HepG2 (cell line): Measurements from ENCODE around the gene HARBI1. TPM values are rescaled to one million over a fixed set of nuclear protein-coding genes. Genes with fewer than 3 reads are reported as not detected.
A peak's percentile ranks its signal among the peaks of the same experiment; 100 is the strongest.

Source experiments
- ARID5B ChIP-seq: IDR thresholded peaks from 2 replicates; pipeline ENCODE4 v1.4.0; 2020; ENCODE audit warnings: mild to moderate bottlenecking, missing genetic modification reagents
- CREB1 ChIP-seq, 2 experiments: fragments of 450-650 bp in 1 of 2; IDR thresholded peaks; 2 replicates each; pipeline ENCODE4 v1.6.1; 2016 to 2017; ENCODE audit warnings: control low read depth in 1 of 2, mild to moderate bottlenecking in 1 of 2, missing compliant biosample characterization in 1 of 2, missing genetic modification characterization in 1 of 2
- HDAC2 ChIP-seq: sonication (generic); formaldehyde crosslinking; IDR thresholded peaks from 2 replicates; pipeline ENCODE4 v1.4.0; 2020; ENCODE audit warnings: missing genetic modification reagents
- PHF8 ChIP-seq: sonication (generic); formaldehyde crosslinking; IDR thresholded peaks from 2 replicates; pipeline ENCODE4 v1.5.0; 2020; ENCODE audit warnings: missing genetic modification reagents
- RCOR2 ChIP-seq: IDR thresholded peaks from 2 replicates; pipeline ENCODE4 v1.6.1; 2016; ENCODE audit warnings: missing biosample characterization, missing genetic modification reagents
- ZBTB25 ChIP-seq: IDR thresholded peaks from 2 replicates; pipeline ENCODE4 v1.6.1; 2018; ENCODE audit warnings: missing genetic modification reagents
- ZNF276 ChIP-seq: sonication (generic); formaldehyde crosslinking; IDR thresholded peaks from 2 replicates; pipeline ENCODE4 v1.4.0; 2020; ENCODE audit warnings: mild to moderate bottlenecking, low read depth, missing genetic modification reagents
- ZNF280D ChIP-seq: sonication (generic); formaldehyde crosslinking; IDR thresholded peaks from 2 replicates; pipeline ENCODE4 v1.5.1; 2020; ENCODE audit warnings: mild to moderate bottlenecking, missing genetic modification reagents
- ZNF33A ChIP-seq: sonication (generic); formaldehyde crosslinking; IDR thresholded peaks from 2 replicates; pipeline ENCODE4 v1.5.1; 2020; ENCODE audit warnings: missing genetic modification reagents, mild to moderate bottlenecking, moderate library complexity, borderline replicate concordance
- polyA plus RNA-seq, 8 experiments: library from polyadenylated mRNA; depleted of rRNA in 3 of 8; stranded (reverse) in 7 of 8; unstranded in 1 of 8; fragments of >200 nt; fragmentation: Illumina TruSeq in 4 of 8; extraction: Trizol in 4 of 8; gene quantifications; 2 replicates each; pipeline versions ENCODE4 v1.2.1 to v1.2.3, GENCODE V29; 2011 to 2016; ENCODE audit warnings: low read depth in 4 of 8, missing spikeins in 1 of 8, mixed read lengths in 1 of 8; ENCODE audit not compliant: insufficient read depth in 1 of 8
- total RNA-seq, 5 experiments: library from RNA; depleted of rRNA; stranded (reverse); fragments of >200 nt; fragmentation: Illumina TruSeq; extraction: Trizol; gene quantifications; 2 replicates each; pipeline ENCODE4 v1.2.3, GENCODE V29; 2016; ENCODE audit warnings: low read depth in 1 of 5

HARBI1 gene
- total and polyA plus RNA-seq, 2 of the 13 experiments (the other 11 are each of a cell fraction or from before 2014, with no cell fraction given), result 2.5 to 4.8 TPM

- no peak for TF ChIP-seq ARID5B (CRISPR knock-in tag)
- no peak for TF ChIP-seq ZNF276 (CRISPR knock-in tag)
- no peak for TF ChIP-seq ZNF33A (CRISPR knock-in tag)
- peak; percentile 2; the same call in 1 of the 2 replicates for TF ChIP-seq ZBTB25 (CRISPR knock-in tag)
- 0 out of 2 replicates have a peak, but pooled peaks have one; percentile 34 for TF ChIP-seq RCOR2 (CRISPR knock-in tag)
- 0 out of 2 replicates have a peak, but pooled peaks have one; percentile 13 for TF ChIP-seq PHF8
- TF ChIP-seq ZNF280D (CRISPR knock-in tag), result 0 out of 2 replicates have a peak, but pooled peaks have one; percentile 22
- no peak for TF ChIP-seq CREB1 (IDR thresholded peaks at IDR 0.05)
- TF ChIP-seq CREB1 (CRISPR knock-in tag; IDR thresholded peaks at IDR 0.05), result no peak
- 0 out of 2 replicates have a peak, but pooled peaks have one; percentile 3 for TF ChIP-seq HDAC2 (CRISPR knock-in tag)
Measured at GRCh38 chr11:46594785-46595184, 22.2 kb downstream of the HARBI1 start (continued).
